WI38 (cell line): ENCODE results near the gene SMCO4.
A peak's percentile ranks its signal among the peaks of the same experiment; 100 is the strongest.
"Not testable (repeated sequence)": the region's sequence is repeated elsewhere in the genome, so short reads cannot be mapped to it uniquely, and the experiment has no call there.

ENCODE experiments used
- H3K4me3 ChIP-seq: 2 replicates; pipeline ENCODE4 v1.5.1; 2011; ENCODE audit warnings: low read depth, mild to moderate bottlenecking, control low read depth, low read length
- TF ChIP-seq, protein P1 (sequence below): IDR thresholded peaks from 2 replicates; pipeline ENCODE4 v1.5.1; 2012; ENCODE audit warnings: low read depth, mild to moderate bottlenecking, control low read depth, low read length

Gene SMCO4

GRCh38 chr11:93543292-93543977 lies at the start of gene SMCO4:
Gene SMCO4, minus strand, starts transcription at chr11:93543391. Its CDS starts 64,202 bp downstream, at chr11:93479189.
- TF ChIP-seq, protein P1, sequence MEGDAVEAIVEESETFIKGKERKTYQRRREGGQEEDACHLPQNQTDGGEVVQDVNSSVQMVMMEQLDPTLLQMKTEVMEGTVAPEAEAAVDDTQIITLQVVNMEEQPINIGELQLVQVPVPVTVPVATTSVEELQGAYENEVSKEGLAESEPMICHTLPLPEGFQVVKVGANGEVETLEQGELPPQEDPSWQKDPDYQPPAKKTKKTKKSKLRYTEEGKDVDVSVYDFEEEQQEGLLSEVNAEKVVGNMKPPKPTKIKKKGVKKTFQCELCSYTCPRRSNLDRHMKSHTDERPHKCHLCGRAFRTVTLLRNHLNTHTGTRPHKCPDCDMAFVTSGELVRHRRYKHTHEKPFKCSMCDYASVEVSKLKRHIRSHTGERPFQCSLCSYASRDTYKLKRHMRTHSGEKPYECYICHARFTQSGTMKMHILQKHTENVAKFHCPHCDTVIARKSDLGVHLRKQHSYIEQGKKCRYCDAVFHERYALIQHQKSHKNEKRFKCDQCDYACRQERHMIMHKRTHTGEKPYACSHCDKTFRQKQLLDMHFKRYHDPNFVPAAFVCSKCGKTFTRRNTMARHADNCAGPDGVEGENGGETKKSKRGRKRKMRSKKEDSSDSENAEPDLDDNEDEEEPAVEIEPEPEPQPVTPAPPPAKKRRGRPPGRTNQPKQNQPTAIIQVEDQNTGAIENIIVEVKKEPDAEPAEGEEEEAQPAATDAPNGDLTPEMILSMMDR, result peak; percentile 51; the same call in 1 of the 2 replicates
- H3K4me3 ChIP-seq, result peak within 1 kb of the TSS; percentile 67

- no peak overlapping the region for H3K4me3 ChIP-seq
- TF ChIP-seq, protein P1, result no peak
Observed at GRCh38 chr11:93591247-93591898, 48.2 kb upstream of the SMCO4 start.

DNA sequence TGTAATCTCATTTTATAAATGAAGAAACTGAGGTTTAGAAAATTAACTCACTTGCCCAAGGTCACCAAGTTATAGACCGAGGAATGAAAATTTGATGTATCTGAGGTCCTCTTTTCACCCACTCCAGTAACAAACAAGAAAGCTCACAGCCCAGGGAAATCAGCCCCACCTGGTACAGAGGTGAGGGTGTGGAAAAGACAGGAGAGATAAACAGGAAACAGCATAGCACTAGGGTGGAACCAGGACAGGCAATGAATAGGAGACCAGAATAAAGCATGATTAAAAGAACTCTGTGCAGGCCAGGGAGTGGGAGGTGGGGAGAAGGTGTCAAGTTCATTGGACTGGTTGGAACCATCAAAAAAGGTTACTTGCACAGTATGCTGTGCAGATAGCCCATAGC lies 46.2 kb upstream of the SMCO4 start:
- TF ChIP-seq, protein P1, result no peak
- no peak overlapping the region for H3K4me3 ChIP-seq

DNA sequence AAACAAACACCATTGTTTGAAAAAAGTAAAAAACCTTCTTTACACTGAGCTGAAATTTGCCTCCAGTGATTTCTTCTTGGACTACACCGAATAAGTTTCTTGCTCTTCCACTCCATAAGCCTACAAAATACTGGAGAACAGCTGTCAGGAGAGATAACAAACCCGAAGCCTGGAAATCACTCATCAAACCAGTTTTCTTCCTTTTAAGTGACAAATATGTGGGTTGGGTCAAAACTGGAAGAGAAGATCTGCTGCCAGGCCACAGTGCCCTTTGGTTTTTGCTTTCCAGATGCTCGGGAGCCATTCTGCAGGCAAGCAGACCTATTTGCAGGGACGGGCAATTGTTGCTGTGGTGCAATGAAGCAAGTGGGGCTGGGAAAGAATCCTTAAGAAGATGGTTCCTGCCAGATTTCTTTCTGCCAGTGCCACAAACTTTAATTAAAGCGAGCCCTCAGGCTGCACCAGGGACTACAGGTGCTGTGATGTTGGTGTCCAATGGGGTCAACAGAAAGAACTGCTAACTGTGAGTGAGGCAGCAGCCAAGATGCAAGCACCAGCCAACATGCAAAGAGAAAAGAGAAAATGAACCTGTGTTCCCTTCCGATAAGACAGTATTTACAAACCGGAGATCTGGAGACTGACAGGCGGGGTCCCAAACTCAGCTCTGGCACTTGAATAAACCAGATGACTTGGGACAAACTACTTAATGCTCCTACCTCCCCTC lies 44.8 kb upstream of the SMCO4 start:
- H3K4me3 ChIP-seq, result no peak overlapping the region
- TF ChIP-seq, protein P1, result no peak

DNA sequence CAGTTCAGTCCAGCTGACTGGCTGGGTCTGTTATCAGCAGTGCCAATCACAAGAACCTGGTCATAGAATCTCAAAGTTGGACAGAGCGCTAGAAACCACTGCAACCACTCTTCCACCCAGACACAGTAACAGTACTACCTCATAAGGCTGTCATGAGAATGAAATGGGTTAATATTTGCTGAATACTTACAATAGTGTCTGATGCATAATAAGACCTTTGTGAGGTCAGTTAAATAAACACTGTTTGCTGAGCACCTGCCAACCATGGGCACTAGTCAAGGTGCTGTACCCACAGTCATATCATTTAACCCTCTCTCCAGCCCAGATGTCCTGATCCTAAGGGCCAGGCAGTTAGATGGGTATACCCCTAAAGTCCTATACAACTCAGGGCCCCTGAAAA lies 44.2 kb upstream of the SMCO4 start:
- not testable (repeated sequence) for H3K4me3 ChIP-seq

GRCh38 chr11:93585758-93586157 lies 42.6 kb upstream of the SMCO4 start:
- TF ChIP-seq, protein P1, result no peak
- H3K4me3 ChIP-seq, result no peak overlapping the region

DNA sequence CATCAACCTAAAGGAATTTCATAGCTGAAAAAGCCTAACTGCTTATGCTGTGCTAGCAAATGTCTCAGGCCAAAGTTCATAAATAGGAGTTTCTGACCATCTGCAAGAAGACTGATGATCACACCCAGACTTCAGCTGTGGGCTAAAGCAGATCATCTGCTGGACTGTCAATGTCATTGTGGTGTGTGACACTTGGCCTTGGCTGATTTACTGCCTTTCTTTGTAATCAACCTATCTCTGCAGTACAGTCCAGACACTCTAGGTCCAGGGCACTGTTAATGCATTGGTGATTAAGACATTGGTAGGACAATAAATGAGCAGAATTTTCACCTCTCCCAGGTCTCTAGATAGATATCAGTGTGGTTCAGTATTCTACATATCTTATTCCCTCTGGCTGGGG lies 40.3 kb upstream of the SMCO4 start:
- H3K4me3 ChIP-seq, result no peak overlapping the region
- TF ChIP-seq, protein P1, result no peak
